ENCODE results near the gene GTF2F2. TPM values are rescaled to one million over a fixed set of nuclear protein-coding genes. Genes with fewer than 3 reads are reported as not detected.

Gene GTF2F2
- total RNA-seq, 1 donor from 2014 or later = 29.5 TPM

- no peaks in the 10 kb centered on the region for H3K36me3 ChIP-seq (ENCODE audit: control insufficient read depth, insufficient read depth, low read length)
- H3K27me3 ChIP-seq (ENCODE audit: control insufficient read depth, insufficient read depth, low read length) = no peaks in the 10 kb centered on the region
- no peak overlapping the region for H3K4me3 ChIP-seq (ENCODE audit: low read depth, low read length)
- TF ChIP-seq CTCF (IDR thresholded peaks at IDR 0.05; ENCODE audit: insufficient read depth, low read length, poor library complexity, severe bottlenecking) = no peak
- DNase-seq (ENCODE audit: low read depth) = peak; percentile 87
These were observed 58.2 kb downstream of the GTF2F2 start for GRCh38 chr13:45178349-45179162.

- H3K4me3 ChIP-seq (ENCODE audit: low read depth, low read length) = no peak overlapping the region
These were observed 59.1 kb downstream of the GTF2F2 start for GRCh38 chr13:45179428-45179827.

GRCh38 chr13:45180303-45180702, 60.0 kb downstream of the GTF2F2 start:
- Histone ChIP-seq H3K27me3 (ENCODE audit: control insufficient read depth, insufficient read depth, low read length) (no peaks in the 10 kb centered on the region), H3K36me3 (ENCODE audit: control insufficient read depth, insufficient read depth, low read length) (no peaks in the 10 kb centered on the region), H3K4me3 (ENCODE audit: low read depth, low read length) (no peak overlapping the region)
- no peak for DNase-seq (ENCODE audit: low read depth)
- no peak for TF ChIP-seq CTCF (IDR thresholded peaks at IDR 0.05; ENCODE audit: insufficient read depth, low read length, poor library complexity, severe bottlenecking)

More at GRCh38 chr13:45179428-45179827, 59.1 kb downstream of the GTF2F2 start:
- no peaks in the 10 kb centered on the region for H3K36me3 ChIP-seq (ENCODE audit: control insufficient read depth, insufficient read depth, low read length)
- TF ChIP-seq CTCF (IDR thresholded peaks at IDR 0.05; ENCODE audit: insufficient read depth, low read length, poor library complexity, severe bottlenecking) = no peak
- H3K27me3 ChIP-seq (ENCODE audit: control insufficient read depth, insufficient read depth, low read length) = no peaks in the 10 kb centered on the region
- DNase-seq (ENCODE audit: low read depth) = peak; percentile 61

GRCh38 chr13:45180713-45181601, 60.6 kb downstream of the GTF2F2 start:
- H3K36me3 ChIP-seq (ENCODE audit: control insufficient read depth, insufficient read depth, low read length) = no peaks in the 10 kb centered on the region
- H3K4me3 ChIP-seq (ENCODE audit: low read depth, low read length) = no peak overlapping the region
- no peak for DNase-seq (ENCODE audit: low read depth)
- no peak for TF ChIP-seq CTCF (IDR thresholded peaks at IDR 0.05; ENCODE audit: insufficient read depth, low read length, poor library complexity, severe bottlenecking)
- H3K27me3 ChIP-seq (ENCODE audit: control insufficient read depth, insufficient read depth, low read length) = no peaks in the 10 kb centered on the region

DNA sequence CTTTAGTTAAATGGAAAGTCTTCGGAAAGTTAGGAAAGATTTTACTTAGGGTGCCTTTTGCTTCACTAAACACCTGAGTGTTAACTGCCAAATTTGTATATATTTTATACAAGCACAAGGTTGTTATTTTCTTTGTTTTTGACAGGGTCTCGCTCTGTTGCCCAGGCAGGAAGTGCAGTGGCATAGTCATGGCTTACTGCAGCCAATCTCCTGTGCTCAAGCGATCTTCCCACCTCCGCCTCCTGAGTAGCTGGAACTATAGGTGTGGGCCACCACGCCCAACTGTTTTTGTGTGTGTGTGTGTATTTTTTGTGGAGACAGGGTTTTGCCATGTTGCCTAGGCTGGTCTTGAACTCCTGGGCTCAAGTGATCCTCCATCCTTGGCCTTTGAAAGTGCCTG, 64.4 kb downstream of the GTF2F2 start:
- Histone ChIP-seq H3K36me3 (ENCODE audit: control insufficient read depth, insufficient read depth, low read length) (no peaks in the 10 kb centered on the region), H3K27me3 (ENCODE audit: control insufficient read depth, insufficient read depth, low read length) (no peaks in the 10 kb centered on the region), H3K4me3 (ENCODE audit: low read depth, low read length) (no peak overlapping the region)
- DNase-seq (ENCODE audit: low read depth) = no peak
- TF ChIP-seq CTCF (IDR thresholded peaks at IDR 0.05; ENCODE audit: insufficient read depth, low read length, poor library complexity, severe bottlenecking) = no peak
